H9 (cell line): ENCODE results near the gene CA5A. TPM values are rescaled to one million over a fixed set of nuclear protein-coding genes. Genes with fewer than 3 reads are reported as not detected.
"Not testable (repeated sequence)": the region's sequence is repeated elsewhere in the genome, so short reads cannot be mapped to it uniquely, and the experiment has no call there.

Source experiments
- DNase-seq: peaks from one replicate; pipeline ENCODE4 v3.0.0-alpha.2; 2017
- H2AFZ ChIP-seq: one replicate; pipeline ENCODE4 v1.6.1; 2013; ENCODE audit warnings: mild to moderate bottlenecking, low read length, control low read depth, moderate library complexity
- H2AK5ac ChIP-seq: 2 replicates; pipeline ENCODE4 v1.6.1; 2013; ENCODE audit warnings: low read length, control low read depth, mixed read lengths; ENCODE audit not compliant: insufficient read length
- H2BK120ac ChIP-seq: one replicate; pipeline ENCODE4 v1.6.1; 2013; ENCODE audit warnings: low read depth, mild to moderate bottlenecking, low read length, control low read depth, inconsistent platforms; ENCODE audit not compliant: poor library complexity, severe bottlenecking
- H2BK12ac ChIP-seq: 2 replicates; pipeline ENCODE4 v1.6.1; 2013; ENCODE audit warnings: low read length, control low read depth, mixed read lengths, low read depth; ENCODE audit not compliant: insufficient read length
- H2BK15ac ChIP-seq: 2 replicates; pipeline ENCODE4 v1.6.1; 2013; ENCODE audit warnings: low read depth, low read length, control low read depth
- H2BK20ac ChIP-seq: one replicate; pipeline ENCODE4 v1.6.1; 2013; ENCODE audit warnings: low read depth, mild to moderate bottlenecking, low read length, control low read depth, inconsistent platforms; ENCODE audit not compliant: poor library complexity, severe bottlenecking
- H2BK5ac ChIP-seq: 2 replicates; pipeline ENCODE4 v1.6.1; 2013; ENCODE audit warnings: low read length, control low read depth, mixed read lengths; ENCODE audit not compliant: insufficient read length
- H3K14ac ChIP-seq: 2 replicates; pipeline ENCODE4 v1.6.1; 2013; ENCODE audit warnings: low read length, control low read depth; ENCODE audit not compliant: insufficient read depth
- H3K18ac ChIP-seq: 2 replicates; pipeline ENCODE4 v1.6.1; 2013; ENCODE audit warnings: low read depth, mild to moderate bottlenecking, mixed read lengths, low read length, control low read depth; ENCODE audit not compliant: insufficient read length
- H3K23ac ChIP-seq: 2 replicates; pipeline ENCODE4 v1.6.1; 2013; ENCODE audit warnings: low read length, control low read depth, mixed read lengths, low read depth; ENCODE audit not compliant: insufficient read length
- H3K23me2 ChIP-seq: 2 replicates; pipeline ENCODE4 v1.6.1; 2013; ENCODE audit warnings: low read depth, mild to moderate bottlenecking, mixed read lengths, low read length, control low read depth; ENCODE audit not compliant: insufficient read length, poor library complexity, severe bottlenecking
- H3K27ac ChIP-seq: 2 replicates; pipeline ENCODE4 v1.5.1; 2013; ENCODE audit warnings: low read length, control low read depth, mixed read lengths, low read depth; ENCODE audit not compliant: insufficient read length
- H3K27me3 ChIP-seq: 2 replicates; pipeline ENCODE4 v1.6.1; 2013; ENCODE audit warnings: low read length, control low read depth, inconsistent platforms; ENCODE audit not compliant: insufficient read depth
- H3K4ac ChIP-seq: 2 replicates; pipeline ENCODE4 v1.6.1; 2013; ENCODE audit warnings: low read depth, mild to moderate bottlenecking, control low read depth, inconsistent platforms, low read length, moderate library complexity
- H3K4me1 ChIP-seq: 2 replicates; pipeline ENCODE4 v1.6.1; 2013; ENCODE audit warnings: low read length, control low read depth, inconsistent platforms; ENCODE audit not compliant: insufficient read depth
- H3K4me2 ChIP-seq: 2 replicates; pipeline ENCODE4 v1.6.1; 2013; ENCODE audit warnings: low read length, control low read depth, mixed read lengths; ENCODE audit not compliant: insufficient read length, insufficient read depth
- H3K56ac ChIP-seq: 2 replicates; pipeline ENCODE4 v1.6.1; 2013; ENCODE audit warnings: low read depth, mild to moderate bottlenecking, mixed read lengths, low read length, control low read depth; ENCODE audit not compliant: insufficient read length
- H3K79me1 ChIP-seq: 2 replicates; pipeline ENCODE4 v1.6.1; 2013; ENCODE audit warnings: low read depth, mild to moderate bottlenecking, moderate library complexity, low read length, control low read depth, inconsistent platforms; ENCODE audit not compliant: insufficient read depth, poor library complexity, severe bottlenecking
- H3K79me2 ChIP-seq: 2 replicates; pipeline ENCODE4 v1.6.1; 2013; ENCODE audit warnings: low read length, control low read depth, inconsistent platforms; ENCODE audit not compliant: insufficient read depth
- H3K9ac ChIP-seq: 2 replicates; pipeline ENCODE4 v1.6.1; 2013; ENCODE audit warnings: low read length, control low read depth, mixed read lengths; ENCODE audit not compliant: insufficient read length; ENCODE audit errors: extremely low read depth
- H3K9me3 ChIP-seq: one replicate; pipeline ENCODE4 v1.6.1; 2013; ENCODE audit warnings: low read depth, low read length, inconsistent platforms; ENCODE audit not compliant: control insufficient read depth
- H3T11ph ChIP-seq: one replicate; pipeline ENCODE4 v1.6.1; 2013; ENCODE audit warnings: mild to moderate bottlenecking, low read length, control low read depth, inconsistent platforms
- H4K20me1 ChIP-seq: one replicate; pipeline ENCODE4 v1.6.1; 2013; ENCODE audit not compliant: control insufficient read depth, insufficient read length, insufficient read depth
- H4K5ac ChIP-seq: 2 replicates; pipeline ENCODE4 v1.6.1; 2013; ENCODE audit warnings: low read depth, mild to moderate bottlenecking, mixed read lengths, low read length, control low read depth; ENCODE audit not compliant: insufficient read length
- H4K8ac ChIP-seq: replicated peaks from 2 replicates; pipeline ENCODE4 v1.6.1; 2013; ENCODE audit warnings: low read length, control low read depth, mixed read lengths, low read depth; ENCODE audit not compliant: insufficient read length
- H4K91ac ChIP-seq: 2 replicates; pipeline ENCODE4 v1.6.1; 2013; ENCODE audit warnings: low read depth, mild to moderate bottlenecking, moderate library complexity, mixed read lengths, low read length, control low read depth; ENCODE audit not compliant: insufficient read length
- H3K27ac Mint-ChIP-seq, 3 experiments: 2 replicates in 2 of 3; 3 replicates in 1 of 3; pipeline ENCODE4 v1.8.0; 2020 to 2021; ENCODE audit warnings: mixed read lengths in 3 of 3, mild to moderate bottlenecking in 1 of 3, moderate library complexity in 1 of 3
- H3K27me3 Mint-ChIP-seq: 2 replicates; pipeline ENCODE4 v1.8.0; 2021; ENCODE audit warnings: low read depth, mild to moderate bottlenecking, moderate library complexity, mixed read lengths
- H3K36me3 Mint-ChIP-seq, 3 experiments: 2 replicates in 2 of 3; 3 replicates in 1 of 3; pipeline ENCODE4 v1.8.0; 2020 to 2021; ENCODE audit warnings: low read depth in 3 of 3, mixed read lengths in 3 of 3; ENCODE audit not compliant: insufficient read depth in 1 of 3
- H3K4me1 Mint-ChIP-seq, 2 experiments: 2 replicates each; pipeline ENCODE4 v1.8.0; 2020; ENCODE audit warnings: mixed read lengths in 2 of 2
- H3K4me3 Mint-ChIP-seq, 2 experiments: 2 replicates in 1 of 2; 3 replicates in 1 of 2; pipeline ENCODE4 v1.8.0; 2020 to 2021; ENCODE audit warnings: mild to moderate bottlenecking in 2 of 2, mixed read lengths in 2 of 2, moderate library complexity in 1 of 2
- H3K9me3 Mint-ChIP-seq, 2 experiments: 2 replicates in 1 of 2; 3 replicates in 1 of 2; pipeline ENCODE4 v1.8.0; 2020; ENCODE audit warnings: mild to moderate bottlenecking in 2 of 2, mixed read lengths in 2 of 2, moderate library complexity in 1 of 2
- WGBS: extraction: QIAGEN DNeasy Blood & Tissue Kit; methylation state at CpG from one replicate; pipeline ENCODE4 v1.1.7; 2013; ENCODE audit warnings: missing lambda C conversion rate, low lambda C conversion rate, mixed read lengths; ENCODE audit not compliant: insufficient read length; ENCODE audit errors: extremely low coverage; 5-methylcytosine and 5-hydroxymethylcytosine counted together
- total RNA-seq: library from RNA; stranded (reverse); gene quantifications from 2 replicates; pipeline ENCODE4 v1.2.1, GENCODE V29; 2021

CA5A gene
- total RNA-seq, 1 experiment from 2014 or later = not detected

GRCh38 chr16:87905521-87905920 lies 30.8 kb downstream of the CA5A start:
- Mint-ChIP-seq H3K27me3 (peaks cover 30% of the 10 kb centered on the region), H3K4me1 (peaks cover 6 to 12% of the 10 kb centered on the region in 2 experiments)
- not testable (repeated sequence) for H2BK15ac ChIP-seq, H2BK12ac ChIP-seq, H3K4me1 ChIP-seq, H3K14ac ChIP-seq, H3K79me1 ChIP-seq, H3K18ac ChIP-seq, H3T11ph ChIP-seq, H4K91ac ChIP-seq, H3K27ac ChIP-seq, H3K4me2 ChIP-seq, H2AK5ac ChIP-seq, H3K9me3 ChIP-seq, H3K9ac ChIP-seq, H3K56ac ChIP-seq, H3K4ac ChIP-seq, H2BK5ac ChIP-seq, H4K20me1 ChIP-seq, H3K36me3 Mint-ChIP-seq, H3K9me3 Mint-ChIP-seq, H2AFZ ChIP-seq, H4K5ac ChIP-seq, DNase-seq, H2BK120ac ChIP-seq, H2BK20ac ChIP-seq, H3K23me2 ChIP-seq, H3K27ac Mint-ChIP-seq, H3K4me3 Mint-ChIP-seq, H3K79me2 ChIP-seq, H3K27me3 ChIP-seq, H3K23ac ChIP-seq, H4K8ac ChIP-seq
- no CpG with 5 or more reads among the region's 7 CpGs for WGBS
